HEK293 (cell line): ENCODE data around the gene TARBP1.

Experiments used
- CTCF ChIA-PET: fragments of 350-600 bp; formaldehyde crosslinking; extraction: SDS; loops from one replicate; lab custom pipeline; 2021; ENCODE audit warnings: antibody characterized with exemption; lab: Yijun Ruan, JAX
- POLR2A ChIA-PET: fragments of 300-600 bp; formaldehyde crosslinking; extraction: SDS; loops from one replicate; lab custom pipeline; 2020; ENCODE audit warnings: antibody characterized with exemption, inconsistent platforms; lab: Yijun Ruan, JAX
- H3K27ac ChIP-seq: fragments of 200-500 bp; sonication (Bioruptor generic); 2 replicates; pipeline ENCODE4 v1.5.1; 2014; ENCODE audit warnings: low read depth, low read length, control low read depth, inconsistent platforms; ENCODE audit errors: extremely low read depth
- H3K36me3 ChIP-seq, 2 experiments: fragments of 200-500 bp in 1 of 2; sonication (Bioruptor generic) in 1 of 2; 1 replicate in 1 of 2; 2 replicates in 1 of 2; pipeline ENCODE4 v1.5.1; 2014 to 2017; ENCODE audit warnings: inconsistent platforms in 2 of 2, low read length in 2 of 2; ENCODE audit not compliant: control insufficient read depth in 2 of 2, insufficient read depth in 1 of 2
- H3K4me1 ChIP-seq: fragments of 200-500 bp; sonication (Bioruptor generic); 2 replicates; pipeline ENCODE4 v1.5.1; 2014; ENCODE audit warnings: mild to moderate bottlenecking, low read length, inconsistent platforms; ENCODE audit not compliant: control insufficient read depth, insufficient read depth
- H3K4me3 ChIP-seq: 2 replicates; pipeline ENCODE4 v1.5.1; 2011; ENCODE audit warnings: low read depth, mild to moderate bottlenecking, control low read depth, low read length, moderate library complexity
- H3K9me3 ChIP-seq: fragments of 200-500 bp; sonication (Bioruptor generic); 2 replicates; pipeline ENCODE4 v1.5.1; 2014; ENCODE audit warnings: low read depth, low read length, inconsistent platforms; ENCODE audit not compliant: control insufficient read depth, insufficient read depth
- PRDM1 ChIP-seq: fragments of 450-650 bp; formaldehyde crosslinking; IDR thresholded peaks from 2 replicates; pipeline ENCODE4; 2016; ENCODE audit warnings: missing biosample characterization, missing genetic modification characterization
- RBAK ChIP-seq: fragments of 450-650 bp; formaldehyde crosslinking; IDR thresholded peaks from 2 replicates; pipeline ENCODE4 v1.5.1; 2016; ENCODE audit warnings: missing biosample characterization, missing genetic modification characterization
- SCRT1 ChIP-seq: fragments of 450-650 bp; formaldehyde crosslinking; IDR thresholded peaks from 2 replicates; pipeline ENCODE4 v1.5.1; 2016; ENCODE audit warnings: missing biosample characterization, missing genetic modification characterization, borderline replicate concordance
- SP7 ChIP-seq: fragments of 450-650 bp; formaldehyde crosslinking; IDR thresholded peaks from 2 replicates; pipeline ENCODE4 v1.5.1; 2016; ENCODE audit warnings: missing biosample characterization, missing genetic modification characterization
- ZBTB48 ChIP-seq: fragments of 450-650 bp; formaldehyde crosslinking; IDR thresholded peaks from 2 replicates; pipeline ENCODE4 v1.5.1; 2016; ENCODE audit warnings: missing biosample characterization, missing genetic modification characterization
- ZBTB49 ChIP-seq: fragments of 450-650 bp; formaldehyde crosslinking; IDR thresholded peaks from 2 replicates; pipeline ENCODE4 v1.5.1; 2016; ENCODE audit warnings: missing biosample characterization, missing genetic modification characterization, low read depth
- ZFHX2 ChIP-seq: fragments of 450-650 bp; formaldehyde crosslinking; conservative IDR thresholded peaks from 2 replicates; pipeline ENCODE4 v1.5.1; 2016; ENCODE audit warnings: missing biosample characterization, missing genetic modification characterization
- ZNF18 ChIP-seq: fragments of 450-650 bp; formaldehyde crosslinking; IDR thresholded peaks from 2 replicates; pipeline ENCODE4 v1.5.1; 2016; ENCODE audit warnings: missing biosample characterization, missing genetic modification characterization
- ZNF184 ChIP-seq: fragments of 450-650 bp; IDR thresholded peaks from 2 replicates; pipeline ENCODE4 v1.5.1; 2018; ENCODE audit warnings: missing biosample characterization, mild to moderate bottlenecking, missing genetic modification characterization
- ZNF19 ChIP-seq: fragments of 450-650 bp; formaldehyde crosslinking; IDR thresholded peaks from 2 replicates; pipeline ENCODE4; 2016; ENCODE audit warnings: missing biosample characterization, missing genetic modification characterization, low read depth
- ZNF23 ChIP-seq: fragments of 450-650 bp; formaldehyde crosslinking; IDR thresholded peaks from 2 replicates; pipeline ENCODE4 v1.5.1; 2016; ENCODE audit warnings: missing biosample characterization, missing genetic modification characterization, borderline replicate concordance
- ZNF302 ChIP-seq: fragments of 450-650 bp; formaldehyde crosslinking; IDR thresholded peaks from 2 replicates; pipeline ENCODE4 v1.5.1; 2016; ENCODE audit warnings: missing biosample characterization, missing genetic modification characterization, low read depth
- ZNF433 ChIP-seq: fragments of 450-650 bp; formaldehyde crosslinking; IDR thresholded peaks from 2 replicates; pipeline ENCODE4 v1.5.1; 2016; ENCODE audit warnings: missing biosample characterization, missing genetic modification characterization, low read depth
- ZNF518A ChIP-seq: fragments of 450-650 bp; formaldehyde crosslinking; conservative IDR thresholded peaks from 2 replicates; pipeline ENCODE4 v1.5.1; 2016; ENCODE audit warnings: low read depth, missing biosample characterization, missing genetic modification characterization
- ZNF837 ChIP-seq: fragments of 450-650 bp; formaldehyde crosslinking; IDR thresholded peaks from 2 replicates; pipeline ENCODE4 v1.5.1; 2016; ENCODE audit warnings: missing biosample characterization, missing genetic modification characterization
- TF ChIP-seq, protein P1 (sequence below): fragments of 450-650 bp; formaldehyde crosslinking; IDR thresholded peaks from 2 replicates; pipeline ENCODE4 v1.5.1; 2017; ENCODE audit warnings: missing biosample characterization, missing genetic modification characterization
- TF ChIP-seq, protein P2 (sequence below): fragments of 450-650 bp; formaldehyde crosslinking; IDR thresholded peaks from 2 replicates; pipeline ENCODE4 v1.5.1; 2016; ENCODE audit warnings: missing biosample characterization, missing genetic modification characterization

Gene TARBP1

GRCh38 chr1:234388094-234388493 is 90.9 kb downstream of the TARBP1 start:
- Histone ChIP-seq H3K9me3 (no peaks in the 10 kb centered on the region), H3K4me3 (no peak overlapping the region), H3K4me1 (no peaks in the 10 kb centered on the region), H3K27ac (no peak overlapping the region), H3K36me3 (peaks cover 36 to 46% of the 10 kb centered on the region in 2 experiments)
- ChIA-PET POLR2A (interaction anchor here (0.9 kb wide), 1 partner anchor 15 kb away, joined by 3 read pairs; the partner anchor contains the start of gene COA6), CTCF (interaction anchor here (0.6 to 1.2 kb wide), 2 partner anchors 175 to 1510 kb away, joined by 4 read pairs; no protein-coding TSS in a partner anchor)
- TF ChIP-seq ZNF18 (tag by site-specific recombination): no peak
- TF ChIP-seq ZNF184: peak; percentile 99
- TF ChIP-seq ZBTB49 (tag by site-specific recombination): no peak

- Histone ChIP-seq H3K36me3 (peaks cover 32 to 40% of the 10 kb centered on the region in 2 experiments), H3K9me3 (no peaks in the 10 kb centered on the region)
These were observed 92.9 kb downstream of the TARBP1 start for GRCh38 chr1:234386122-234386521.

DNA sequence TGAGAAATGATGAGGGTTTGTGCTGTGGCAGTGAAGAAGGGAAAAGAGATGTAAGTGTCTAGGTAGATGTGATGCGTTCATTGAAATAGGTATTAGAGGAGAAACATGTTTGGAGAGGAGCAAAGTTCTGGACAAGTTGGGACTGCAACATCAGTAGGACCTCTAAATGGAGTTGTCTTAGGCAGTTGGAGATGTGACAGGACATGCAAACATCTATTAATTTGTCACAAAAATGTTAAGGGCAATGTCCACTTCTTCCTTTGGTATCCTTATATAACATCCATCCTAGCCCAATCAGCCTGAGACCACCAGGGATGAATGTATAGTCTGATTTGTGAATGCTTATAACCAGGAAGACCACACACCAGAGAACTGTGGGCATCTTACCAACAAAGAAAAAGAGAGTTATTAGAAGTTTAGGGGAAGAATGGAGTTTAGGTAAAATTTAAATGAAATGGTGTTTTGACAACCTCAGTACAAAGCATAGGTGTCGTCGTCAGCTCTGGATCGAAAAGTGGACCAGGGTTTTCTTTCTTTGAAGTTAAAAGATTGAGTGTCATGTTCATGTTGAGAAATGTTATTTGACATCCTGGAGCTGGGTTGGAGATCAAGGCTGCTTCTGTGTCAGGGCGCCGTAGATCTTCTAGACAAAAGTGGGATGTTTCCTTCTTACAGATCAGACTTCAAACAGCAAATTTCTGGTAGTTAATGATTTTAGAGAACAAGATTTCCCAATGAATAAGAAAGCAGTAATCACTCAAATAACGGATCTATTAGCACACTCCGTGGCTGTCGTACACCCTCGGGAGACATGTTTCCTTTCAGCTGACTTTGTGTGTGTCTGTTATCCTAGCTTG is 97.1 kb downstream of the TARBP1 start:
- peaks cover 59 to 77% of the 10 kb centered on the region in 2 experiments for H3K36me3 ChIP-seq
- ChIA-PET POLR2A (interaction anchor here (0.6 kb wide), 1 partner anchor 31 kb away, joined by 3 read pairs; no protein-coding TSS in a partner anchor), CTCF (no interaction called here)
- no peak overlapping the region for H3K27ac ChIP-seq
- no peaks in the 10 kb centered on the region for H3K9me3 ChIP-seq
- H3K4me3 ChIP-seq: no peak overlapping the region
- no peaks in the 10 kb centered on the region for H3K4me1 ChIP-seq
- no peak for TF ChIP-seq ZNF518A (tag by site-specific recombination)
- no peak for TF ChIP-seq ZNF433
- TF ChIP-seq SCRT1: no peak
- TF ChIP-seq ZNF837: no peak
- TF ChIP-seq, protein P1, sequence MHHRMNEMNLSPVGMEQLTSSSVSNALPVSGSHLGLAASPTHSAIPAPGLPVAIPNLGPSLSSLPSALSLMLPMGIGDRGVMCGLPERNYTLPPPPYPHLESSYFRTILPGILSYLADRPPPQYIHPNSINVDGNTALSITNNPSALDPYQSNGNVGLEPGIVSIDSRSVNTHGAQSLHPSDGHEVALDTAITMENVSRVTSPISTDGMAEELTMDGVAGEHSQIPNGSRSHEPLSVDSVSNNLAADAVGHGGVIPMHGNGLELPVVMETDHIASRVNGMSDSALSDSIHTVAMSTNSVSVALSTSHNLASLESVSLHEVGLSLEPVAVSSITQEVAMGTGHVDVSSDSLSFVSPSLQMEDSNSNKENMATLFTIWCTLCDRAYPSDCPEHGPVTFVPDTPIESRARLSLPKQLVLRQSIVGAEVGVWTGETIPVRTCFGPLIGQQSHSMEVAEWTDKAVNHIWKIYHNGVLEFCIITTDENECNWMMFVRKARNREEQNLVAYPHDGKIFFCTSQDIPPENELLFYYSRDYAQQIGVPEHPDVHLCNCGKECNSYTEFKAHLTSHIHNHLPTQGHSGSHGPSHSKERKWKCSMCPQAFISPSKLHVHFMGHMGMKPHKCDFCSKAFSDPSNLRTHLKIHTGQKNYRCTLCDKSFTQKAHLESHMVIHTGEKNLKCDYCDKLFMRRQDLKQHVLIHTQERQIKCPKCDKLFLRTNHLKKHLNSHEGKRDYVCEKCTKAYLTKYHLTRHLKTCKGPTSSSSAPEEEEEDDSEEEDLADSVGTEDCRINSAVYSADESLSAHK (tag by site-specific recombination): no peak

More at GRCh38 chr1:234386122-234386521, 92.9 kb downstream of the TARBP1 start:
- Histone ChIP-seq H3K4me3 (no peak overlapping the region), H3K4me1 (no peaks in the 10 kb centered on the region), H3K27ac (no peak overlapping the region)
- ChIA-PET POLR2A (interaction anchor here (0.6 kb wide), 1 partner anchor 44 kb away, joined by 3 read pairs; no protein-coding TSS in a partner anchor), CTCF (interaction anchor here (1.0 to 1.4 kb wide), 2 partner anchors 13 to 76 kb away, joined by 3 to 4 read pairs; partner anchors contain the start of gene COA6)
- no peak for TF ChIP-seq ZNF302
- no peak for TF ChIP-seq ZNF19 (tag by site-specific recombination)
- no peak for TF ChIP-seq ZFHX2 (tag by site-specific recombination)
- TF ChIP-seq ZBTB48 (tag by site-specific recombination): no peak
- TF ChIP-seq ZNF23 (tag by site-specific recombination): no peak
- peak; percentile 97 for TF ChIP-seq PRDM1 (tag by site-specific recombination)
- TF ChIP-seq, protein P2, sequence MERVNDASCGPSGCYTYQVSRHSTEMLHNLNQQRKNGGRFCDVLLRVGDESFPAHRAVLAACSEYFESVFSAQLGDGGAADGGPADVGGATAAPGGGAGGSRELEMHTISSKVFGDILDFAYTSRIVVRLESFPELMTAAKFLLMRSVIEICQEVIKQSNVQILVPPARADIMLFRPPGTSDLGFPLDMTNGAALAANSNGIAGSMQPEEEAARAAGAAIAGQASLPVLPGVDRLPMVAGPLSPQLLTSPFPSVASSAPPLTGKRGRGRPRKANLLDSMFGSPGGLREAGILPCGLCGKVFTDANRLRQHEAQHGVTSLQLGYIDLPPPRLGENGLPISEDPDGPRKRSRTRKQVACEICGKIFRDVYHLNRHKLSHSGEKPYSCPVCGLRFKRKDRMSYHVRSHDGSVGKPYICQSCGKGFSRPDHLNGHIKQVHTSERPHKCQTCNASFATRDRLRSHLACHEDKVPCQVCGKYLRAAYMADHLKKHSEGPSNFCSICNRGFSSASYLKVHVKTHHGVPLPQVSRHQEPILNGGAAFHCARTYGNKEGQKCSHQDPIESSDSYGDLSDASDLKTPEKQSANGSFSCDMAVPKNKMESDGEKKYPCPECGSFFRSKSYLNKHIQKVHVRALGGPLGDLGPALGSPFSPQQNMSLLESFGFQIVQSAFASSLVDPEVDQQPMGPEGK (tag by site-specific recombination): no peak
- no peak for TF ChIP-seq SP7
- no peak for TF ChIP-seq RBAK (tag by site-specific recombination)
